Osteoblast (primary cell): ENCODE measurements around the gene PSMD1. TPM values are rescaled to one million over a fixed set of nuclear protein-coding genes. Genes with fewer than 3 reads are reported as not detected.

Experiments used
- DNase-seq: peaks from one replicate; pipeline ENCODE4 v3.0.0; 2011; ENCODE audit warnings: low spot score, mixed read lengths; ENCODE audit not compliant: insufficient read length; ENCODE audit errors: missing footprints
- H2AFZ ChIP-seq: 2 replicates; pipeline ENCODE4 v1.6.0; 2011; ENCODE audit warnings: mild to moderate bottlenecking, low read length
- H3K27ac ChIP-seq: 2 replicates; pipeline ENCODE4 v1.5.1; 2011; ENCODE audit warnings: mild to moderate bottlenecking, low read depth, low read length, moderate library complexity
- H3K27me3 ChIP-seq: 2 replicates; pipeline ENCODE4 v1.6.0; 2012; ENCODE audit warnings: mild to moderate bottlenecking, control low read depth, inconsistent platforms, low read length, moderate library complexity; ENCODE audit not compliant: insufficient read depth
- H3K36me3 ChIP-seq: 2 replicates; pipeline ENCODE4 v1.5.1; 2011; ENCODE audit warnings: mild to moderate bottlenecking, low read length, control low read depth, moderate library complexity; ENCODE audit not compliant: insufficient read depth
- H3K4me1 ChIP-seq: 2 replicates; pipeline ENCODE4 v1.5.1; 2011; ENCODE audit warnings: mild to moderate bottlenecking, low read length, control low read depth, moderate library complexity; ENCODE audit not compliant: insufficient read depth
- H3K4me2 ChIP-seq: 2 replicates; pipeline ENCODE4 v1.6.0; 2011; ENCODE audit warnings: mild to moderate bottlenecking, low read length; ENCODE audit not compliant: insufficient read depth
- H3K4me3 ChIP-seq: fragments of 200-600 bp; sonication (generic); 3 replicates; pipeline ENCODE4 v1.5.1; 2012; ENCODE audit warnings: mild to moderate bottlenecking, low read length, inconsistent platforms; ENCODE audit not compliant: insufficient read depth
- H3K79me2 ChIP-seq: 2 replicates; pipeline ENCODE4 v1.6.0; 2012; ENCODE audit warnings: mild to moderate bottlenecking, low read length, control low read depth, inconsistent platforms; ENCODE audit not compliant: insufficient read depth
- H3K9me3 ChIP-seq: 2 replicates; pipeline ENCODE4 v1.5.1; 2011; ENCODE audit warnings: low read depth, low read length, control low read depth
- H4K20me1 ChIP-seq: 2 replicates; pipeline ENCODE4 v1.6.0; 2012; ENCODE audit warnings: mild to moderate bottlenecking, low read length, control low read depth; ENCODE audit not compliant: insufficient read depth
- total RNA-seq: library from RNA; depleted of rRNA; stranded (reverse); fragments of >200 nt; gene quantifications from 2 replicates; pipeline ENCODE4 v1.2.3, GENCODE V29; 2012
- TF ChIP-seq, protein P1 (sequence below): IDR thresholded peaks from 2 replicates; pipeline ENCODE4 v1.5.1; 2011; ENCODE audit warnings: mild to moderate bottlenecking, low read depth, low read length, moderate library complexity; ENCODE audit errors: extremely low read depth

Gene PSMD1
- total RNA-seq, 1 donor, result 112 TPM

DNA sequence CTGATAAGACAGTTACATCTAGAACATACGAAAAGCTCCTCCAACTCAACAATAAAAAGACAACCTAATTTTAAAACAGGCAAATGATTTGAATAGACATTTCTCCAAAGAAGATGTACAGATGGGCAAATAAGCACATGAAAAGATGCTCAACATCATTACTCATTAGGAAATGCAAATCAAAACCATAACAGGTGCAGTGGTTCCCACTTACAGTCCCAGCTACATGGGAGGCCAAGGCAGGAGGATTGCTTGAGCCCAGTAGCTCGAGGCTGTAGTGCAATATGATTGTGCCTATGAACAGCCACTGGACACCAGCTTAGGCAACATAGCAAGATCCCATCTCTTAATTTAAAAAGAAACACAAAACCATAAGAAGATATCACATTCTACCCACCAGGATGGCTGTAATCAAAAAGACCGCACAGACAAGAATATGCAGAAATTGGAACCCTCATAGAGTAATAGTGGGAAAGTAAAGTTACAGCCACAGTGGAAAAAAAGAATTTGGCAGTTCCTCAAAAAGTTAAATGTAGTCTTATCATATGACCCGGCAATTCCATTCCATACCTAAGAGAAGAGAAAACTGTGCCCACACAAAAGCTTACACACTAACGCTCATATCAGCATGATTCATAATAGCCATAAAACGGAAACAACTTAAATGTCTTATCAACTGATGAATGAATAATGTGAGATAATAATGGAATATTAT is 111.2 kb downstream of the PSMD1 start:
- Histone ChIP-seq H3K36me3 (peaks cover 56% of the 10 kb centered on the region), H2AFZ (no peak overlapping the region), H3K4me1 (peaks cover 20% of the 10 kb centered on the region), H3K27me3 (no peaks in the 10 kb centered on the region), H3K4me3 (no peak overlapping the region), H3K27ac (peak overlapping the region; percentile 24), H3K79me2 (no peaks in the 10 kb centered on the region), H4K20me1 (no peaks in the 10 kb centered on the region), H3K9me3 (no peaks in the 10 kb centered on the region), H3K4me2 (no peak overlapping the region)
- DNase-seq, result no peak
- TF ChIP-seq, protein P1, sequence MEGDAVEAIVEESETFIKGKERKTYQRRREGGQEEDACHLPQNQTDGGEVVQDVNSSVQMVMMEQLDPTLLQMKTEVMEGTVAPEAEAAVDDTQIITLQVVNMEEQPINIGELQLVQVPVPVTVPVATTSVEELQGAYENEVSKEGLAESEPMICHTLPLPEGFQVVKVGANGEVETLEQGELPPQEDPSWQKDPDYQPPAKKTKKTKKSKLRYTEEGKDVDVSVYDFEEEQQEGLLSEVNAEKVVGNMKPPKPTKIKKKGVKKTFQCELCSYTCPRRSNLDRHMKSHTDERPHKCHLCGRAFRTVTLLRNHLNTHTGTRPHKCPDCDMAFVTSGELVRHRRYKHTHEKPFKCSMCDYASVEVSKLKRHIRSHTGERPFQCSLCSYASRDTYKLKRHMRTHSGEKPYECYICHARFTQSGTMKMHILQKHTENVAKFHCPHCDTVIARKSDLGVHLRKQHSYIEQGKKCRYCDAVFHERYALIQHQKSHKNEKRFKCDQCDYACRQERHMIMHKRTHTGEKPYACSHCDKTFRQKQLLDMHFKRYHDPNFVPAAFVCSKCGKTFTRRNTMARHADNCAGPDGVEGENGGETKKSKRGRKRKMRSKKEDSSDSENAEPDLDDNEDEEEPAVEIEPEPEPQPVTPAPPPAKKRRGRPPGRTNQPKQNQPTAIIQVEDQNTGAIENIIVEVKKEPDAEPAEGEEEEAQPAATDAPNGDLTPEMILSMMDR, result no peak

DNA sequence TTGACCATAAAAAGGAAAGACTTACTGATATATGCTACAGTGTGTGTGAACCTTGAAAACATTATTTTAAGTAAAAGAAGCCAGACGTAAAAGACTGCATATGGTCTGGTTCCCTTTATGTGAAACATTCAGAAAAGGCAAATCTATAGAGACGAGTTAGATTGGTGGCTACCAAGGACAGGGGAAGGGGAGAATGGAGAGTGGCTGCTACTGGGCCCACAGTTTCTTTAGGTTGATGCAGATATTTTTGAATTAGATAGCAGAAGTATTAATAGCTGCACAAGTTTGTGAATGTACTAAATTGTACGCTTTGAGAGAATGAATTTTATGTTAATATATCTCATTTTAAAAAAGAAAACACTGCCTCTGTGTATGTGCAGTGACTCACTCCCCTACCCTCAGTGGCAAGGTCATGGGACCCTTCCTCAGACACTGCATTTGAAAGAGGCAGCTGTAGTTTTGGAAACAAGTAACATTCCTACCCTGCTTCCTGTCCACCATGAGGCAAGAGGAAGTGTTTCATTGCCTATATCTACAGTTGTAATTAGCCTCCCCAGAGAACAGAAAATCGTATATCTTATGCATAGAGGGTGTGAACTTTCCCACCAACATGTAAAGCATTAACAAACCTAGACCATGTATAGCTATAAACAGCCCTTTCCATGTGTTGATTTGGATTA is 111.9 kb downstream of the PSMD1 start:
- Histone ChIP-seq H3K9me3 (no peaks in the 10 kb centered on the region), H3K4me1 (peaks cover 14% of the 10 kb centered on the region), H3K4me3 (no peak overlapping the region), H2AFZ (no peak overlapping the region), H3K27ac (peak overlapping the region; percentile 24), H3K4me2 (no peak overlapping the region), H4K20me1 (no peaks in the 10 kb centered on the region), H3K36me3 (peaks cover 54% of the 10 kb centered on the region), H3K27me3 (no peaks in the 10 kb centered on the region), H3K79me2 (no peaks in the 10 kb centered on the region)
- DNase-seq, result no peak
- TF ChIP-seq, protein P1, result no peak

DNA sequence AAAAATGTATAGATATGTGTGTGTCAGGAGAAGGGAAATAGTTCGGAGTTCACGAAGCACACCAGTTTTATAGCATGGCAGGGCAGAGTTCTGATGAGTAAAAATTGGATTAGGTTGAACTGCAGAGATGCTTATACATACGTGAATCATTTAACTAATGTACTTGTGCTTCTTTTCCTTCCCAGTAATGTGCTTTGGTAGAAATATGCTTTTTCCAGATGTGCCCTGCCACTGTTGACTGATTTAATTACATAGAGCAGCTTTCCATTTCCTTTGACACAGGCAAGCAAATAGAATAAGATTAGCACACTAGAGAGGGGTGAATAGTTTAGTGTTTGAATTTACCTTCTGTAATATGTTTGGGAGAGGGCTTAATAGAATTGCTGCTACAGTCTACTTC is 112.8 kb downstream of the PSMD1 start:
- TF ChIP-seq, protein P1, result no peak
- no peak for DNase-seq

DNA sequence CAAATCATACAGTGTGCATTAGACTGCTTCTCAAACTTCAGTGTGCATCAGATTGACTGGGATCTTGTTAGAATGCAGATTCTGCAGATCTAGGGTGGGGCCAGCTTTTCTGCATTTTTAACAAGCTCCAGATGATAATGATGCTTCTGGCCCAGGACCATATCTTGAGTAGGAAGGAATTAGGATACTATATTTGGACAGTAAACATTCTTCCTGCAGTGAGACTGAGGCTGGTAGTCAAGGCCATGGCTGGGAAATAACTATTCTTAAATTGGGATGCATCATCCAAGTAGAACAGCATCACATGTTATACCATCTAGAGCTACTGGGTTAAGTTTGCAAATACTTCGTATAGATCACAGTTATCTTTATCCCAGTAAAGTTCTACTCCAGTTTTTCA is 113.4 kb downstream of the PSMD1 start:
- H4K20me1 ChIP-seq, result no peaks in the 10 kb centered on the region
- no peaks in the 10 kb centered on the region for H3K27me3 ChIP-seq
- H3K79me2 ChIP-seq, result no peaks in the 10 kb centered on the region
- peak overlapping the region; percentile 26 for H3K27ac ChIP-seq
- no peak overlapping the region for H3K4me3 ChIP-seq
- no peak overlapping the region for H2AFZ ChIP-seq
- no peaks in the 10 kb centered on the region for H3K9me3 ChIP-seq
- H3K4me1 ChIP-seq, result peaks cover 14% of the 10 kb centered on the region
- TF ChIP-seq, protein P1, result no peak
- H3K36me3 ChIP-seq, result peaks cover 51% of the 10 kb centered on the region
- peak; percentile 23 for DNase-seq
- no peak overlapping the region for H3K4me2 ChIP-seq

More for the DNA sequence above, 112.8 kb downstream of the PSMD1 start:
- Histone ChIP-seq H3K79me2 (no peaks in the 10 kb centered on the region), H4K20me1 (no peaks in the 10 kb centered on the region), H3K4me1 (peaks cover 14% of the 10 kb centered on the region), H2AFZ (no peak overlapping the region), H3K27me3 (no peaks in the 10 kb centered on the region), H3K4me2 (no peak overlapping the region), H3K36me3 (peaks cover 48% of the 10 kb centered on the region), H3K4me3 (no peak overlapping the region), H3K9me3 (no peaks in the 10 kb centered on the region), H3K27ac (peak overlapping the region; percentile 17)
